GM18517 (cell line): ENCODE results near the gene PDGFRA.

ENCODE experiments used
- ATAC-seq: cut with Tn5 transposase; IDR thresholded peaks from one replicate; pipeline ENCODE4 v1.9.1; 2021; ENCODE audit warnings: mild to moderate bottlenecking, moderate library complexity; ENCODE audit not compliant: unreplicated experiment

Gene PDGFRA

DNA sequence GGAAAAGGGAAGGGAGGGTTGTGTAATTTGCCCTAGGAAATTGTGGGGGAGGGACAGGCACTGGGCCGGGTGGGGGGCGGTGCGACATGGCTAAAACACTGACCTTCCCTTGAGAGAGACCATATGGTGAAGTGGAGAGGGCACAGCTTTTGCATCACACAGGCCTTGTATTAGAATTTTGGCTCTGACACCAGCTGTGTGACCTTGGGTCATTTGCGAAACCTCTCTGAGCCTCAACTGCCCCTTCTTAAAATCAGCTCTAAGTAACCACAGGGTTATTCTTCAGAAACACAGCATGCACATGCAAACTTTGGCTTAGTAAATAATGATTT is 25.8 kb downstream of the PDGFRA start:
- ATAC-seq, result no peak

DNA sequence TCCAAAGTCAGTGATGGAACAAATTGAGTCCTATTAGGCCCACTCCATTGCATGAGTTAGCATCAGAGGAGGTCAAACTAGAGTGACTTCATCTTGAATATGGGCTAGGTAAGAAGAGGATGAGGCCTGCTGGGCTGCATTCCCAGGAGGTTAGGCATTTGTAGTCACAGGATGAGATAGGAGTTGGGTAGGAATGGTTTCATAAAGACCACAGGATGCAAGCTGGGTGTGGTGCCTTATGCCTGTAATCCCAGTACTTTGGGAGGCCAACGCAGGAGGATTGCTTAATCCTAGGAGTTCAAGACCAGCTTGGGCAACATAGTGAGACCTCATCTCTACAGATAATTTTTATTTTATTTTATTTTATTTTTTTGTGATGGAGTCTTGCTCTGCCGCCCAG is 26.8 kb downstream of the PDGFRA start:
- no peak for ATAC-seq

DNA sequence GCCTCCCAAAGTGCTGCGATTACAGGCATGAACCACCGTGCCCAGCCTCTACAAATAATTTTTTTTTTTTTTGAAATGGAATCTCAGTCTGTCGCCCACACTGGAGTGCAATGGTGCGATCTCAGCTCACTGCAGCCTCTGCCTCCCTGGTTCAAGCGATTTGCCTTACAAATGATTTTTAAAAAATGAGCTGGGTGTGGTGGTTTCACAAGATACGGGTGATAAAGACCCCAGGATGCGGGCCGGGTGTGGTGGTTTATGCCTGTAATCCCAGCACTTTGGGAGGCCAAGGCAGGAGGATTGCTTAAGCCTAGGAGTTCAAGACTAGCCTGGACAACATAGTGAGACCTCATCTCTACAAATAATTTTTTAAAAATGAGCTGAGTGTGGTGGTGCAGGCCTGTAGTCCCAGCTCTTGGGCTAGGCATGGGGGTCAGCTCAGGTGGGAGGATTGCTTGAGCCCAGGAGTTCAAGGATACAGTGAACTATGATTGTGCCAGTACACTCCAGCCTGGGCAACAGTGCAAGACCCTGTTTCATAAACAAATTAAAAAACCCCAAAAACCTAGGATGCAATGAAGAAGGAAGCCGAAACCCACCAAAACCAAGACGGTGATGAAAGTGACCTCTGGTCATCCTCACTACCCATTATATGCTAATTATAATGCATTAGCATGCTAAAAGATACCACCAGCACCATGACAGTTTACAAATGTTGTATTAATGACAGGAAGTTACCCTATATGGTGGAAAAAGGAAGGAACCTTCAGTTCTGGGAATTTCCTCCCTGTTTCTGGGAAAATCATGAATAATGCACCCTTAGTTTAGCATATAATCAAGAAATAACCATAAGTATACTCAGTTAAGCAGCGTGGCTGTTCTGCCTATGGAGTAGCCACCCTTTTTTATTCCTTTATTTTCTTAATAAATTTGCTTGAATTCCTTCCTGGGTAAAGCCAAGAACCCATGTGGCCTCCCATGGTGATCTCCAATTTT is 27.7 kb downstream of the PDGFRA start:
- no peak for ATAC-seq

DNA sequence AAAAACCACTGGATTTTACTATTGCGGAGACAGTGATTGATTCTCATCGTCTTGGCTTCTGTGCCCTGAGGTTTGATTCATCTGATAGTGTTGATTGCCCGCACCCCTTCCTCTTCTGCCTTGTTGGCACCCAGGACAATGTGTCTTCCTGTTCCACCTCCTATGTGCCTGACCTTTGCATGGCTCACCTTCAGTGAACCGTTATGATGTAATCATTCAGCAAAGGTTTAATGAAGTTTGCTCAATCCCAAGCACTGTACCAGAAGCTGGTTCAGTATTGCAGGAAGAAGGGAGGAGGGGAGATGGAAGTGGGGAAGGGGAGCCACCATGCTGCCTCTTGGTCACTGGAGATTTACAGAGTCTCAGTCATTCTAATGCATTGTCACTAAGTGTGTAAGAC is 36.3 kb downstream of the PDGFRA start:
- no peak for ATAC-seq

DNA sequence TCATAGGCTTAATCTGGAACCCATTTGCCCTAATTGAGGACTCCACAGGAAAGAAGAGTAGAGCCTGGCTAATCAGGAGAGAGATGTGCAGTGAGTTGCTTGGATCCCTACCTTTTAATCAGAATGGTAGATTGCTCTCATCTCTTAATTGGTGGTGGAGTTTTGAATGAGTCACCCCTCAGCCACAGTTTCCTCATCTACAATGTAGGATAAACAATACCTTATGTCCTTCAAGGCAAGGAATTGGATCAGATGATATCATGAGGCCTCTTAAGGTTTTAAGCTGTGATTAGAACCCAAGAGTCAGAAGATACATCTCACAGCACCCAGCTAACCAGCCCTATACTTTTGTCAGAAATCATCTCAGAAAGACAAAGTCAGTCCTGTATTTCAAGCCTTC is 39.1 kb downstream of the PDGFRA start:
- no peak for ATAC-seq

DNA sequence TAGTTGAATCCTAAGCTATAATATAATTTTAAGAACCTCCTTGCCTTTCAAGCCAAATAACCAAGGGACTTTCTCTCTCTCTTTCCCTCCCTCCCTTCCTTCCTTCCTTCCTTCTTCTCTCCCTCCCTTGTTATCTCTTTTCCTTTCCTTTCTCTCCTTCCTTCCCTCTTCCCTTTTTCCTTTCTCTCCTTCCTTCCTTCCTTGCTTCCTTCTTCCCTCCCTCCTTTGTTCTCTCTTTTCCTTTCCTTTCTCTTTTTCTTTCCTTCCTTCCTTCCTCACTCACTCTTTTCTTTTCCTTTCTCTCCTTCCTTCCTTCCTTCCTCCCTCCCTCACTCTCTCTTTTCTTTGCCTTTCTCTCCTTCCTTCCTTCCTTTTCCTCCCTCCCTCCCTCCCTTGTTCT is 42.4 kb downstream of the PDGFRA start:
- no peak for ATAC-seq

DNA sequence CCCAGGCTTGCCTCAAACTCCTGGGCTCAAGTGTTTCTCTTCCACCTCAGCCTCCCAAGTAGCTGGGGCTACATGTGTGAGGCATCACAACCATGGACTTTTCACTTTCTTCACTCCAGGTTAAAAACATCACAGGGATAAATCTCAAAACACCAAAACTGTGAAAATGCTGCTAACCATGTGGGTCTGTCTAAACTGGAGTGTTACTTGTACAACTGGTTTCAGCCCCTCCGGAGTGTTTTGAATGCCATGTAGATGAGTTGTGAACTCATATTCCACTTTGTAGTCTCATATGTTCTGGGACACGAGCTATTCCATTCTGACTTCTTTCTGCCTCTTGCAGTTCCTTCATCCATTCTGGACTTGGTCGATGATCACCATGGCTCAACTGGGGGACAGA is 43.0 kb downstream of the PDGFRA start:
- no peak for ATAC-seq

DNA sequence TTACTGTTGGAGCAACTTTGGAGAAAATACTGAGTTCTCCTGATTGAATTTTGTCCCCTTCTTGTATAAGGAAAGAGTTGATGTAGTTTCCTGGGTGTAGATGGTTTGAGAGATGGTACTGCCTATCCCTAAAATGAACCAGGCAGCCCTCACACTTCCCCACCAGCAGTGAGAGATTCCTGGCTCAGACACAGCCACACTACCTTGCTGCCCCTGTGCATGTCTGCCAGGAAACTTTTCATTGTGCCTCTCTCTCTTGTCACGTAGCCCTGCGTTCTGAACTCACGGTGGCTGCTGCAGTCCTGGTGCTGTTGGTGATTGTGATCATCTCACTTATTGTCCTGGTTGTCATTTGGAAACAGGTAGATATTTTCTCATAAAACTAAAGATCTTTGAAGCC is 45.2 kb downstream of the PDGFRA start:
- no peak for ATAC-seq

DNA sequence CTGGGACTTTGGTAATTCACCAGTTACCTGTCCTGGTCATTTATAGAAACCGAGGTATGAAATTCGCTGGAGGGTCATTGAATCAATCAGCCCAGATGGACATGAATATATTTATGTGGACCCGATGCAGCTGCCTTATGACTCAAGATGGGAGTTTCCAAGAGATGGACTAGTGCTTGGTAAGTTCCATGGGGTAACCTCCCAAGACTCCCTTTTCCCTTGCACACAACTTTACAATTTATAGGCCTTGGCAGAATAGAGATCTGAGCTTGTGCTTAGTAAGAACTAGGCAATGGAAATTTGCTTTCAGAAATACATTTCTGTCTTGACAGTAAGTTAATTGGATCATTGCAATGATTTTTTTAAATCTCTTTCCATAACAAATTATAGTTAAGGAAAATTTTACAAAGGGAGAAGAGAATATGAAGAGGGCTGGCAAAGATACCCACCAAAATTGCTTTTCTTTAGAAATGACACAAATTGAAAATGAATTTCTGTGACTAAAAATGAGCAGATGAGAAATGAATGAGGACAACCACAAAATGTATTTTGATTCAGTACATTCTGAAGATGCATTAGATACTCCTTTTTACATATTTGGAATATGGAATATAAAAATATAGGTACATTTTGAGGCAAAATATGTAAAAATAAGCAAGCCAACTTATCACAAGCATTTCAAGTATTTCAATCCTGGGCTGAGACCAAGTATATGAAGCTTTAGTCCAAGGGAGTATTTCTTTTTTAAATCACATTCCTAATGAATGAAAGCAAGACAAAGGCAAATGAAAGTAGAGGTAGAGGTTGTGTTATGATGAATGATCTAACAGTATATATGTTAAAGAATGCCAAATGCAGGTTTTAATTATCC is 45.9 kb downstream of the PDGFRA start:
- no peak for ATAC-seq

DNA sequence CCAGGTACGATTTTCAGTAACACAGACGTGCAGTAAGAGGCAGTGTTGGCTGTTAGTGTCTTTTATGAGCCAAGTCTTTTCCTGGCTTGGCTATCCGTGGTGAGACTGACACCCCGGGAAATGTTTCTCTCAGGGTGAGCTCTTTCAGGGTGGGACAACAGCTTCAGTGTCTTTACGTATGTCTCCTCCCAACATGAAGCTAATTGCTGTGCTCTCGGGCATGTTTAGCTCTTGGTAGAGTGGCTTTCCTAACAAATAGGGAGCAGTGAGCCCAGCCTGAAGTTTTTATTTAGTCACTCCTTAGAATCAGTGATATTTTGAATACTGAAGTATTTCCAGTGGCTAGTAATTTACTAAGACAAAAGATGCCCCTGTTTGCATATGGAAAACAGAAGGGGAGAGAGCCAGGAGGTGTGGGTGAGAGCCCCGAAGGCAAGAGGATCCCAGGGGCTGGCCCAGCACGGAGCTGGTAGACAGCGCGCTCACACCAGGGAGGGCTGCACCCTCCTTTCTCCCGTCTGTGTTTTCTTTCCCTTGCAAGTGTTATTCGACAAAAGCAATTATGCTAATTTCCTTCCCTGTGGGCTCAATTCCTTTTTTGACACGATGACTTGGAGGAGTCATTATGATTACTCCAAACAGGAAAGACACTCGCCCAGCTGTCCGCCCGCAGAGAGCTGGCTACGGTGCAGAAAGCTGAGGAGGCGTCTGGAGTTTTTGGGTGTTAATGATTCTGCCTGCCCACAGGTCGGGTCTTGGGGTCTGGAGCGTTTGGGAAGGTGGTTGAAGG is 47.7 kb downstream of the PDGFRA start:
- ATAC-seq, result no peak

DNA sequence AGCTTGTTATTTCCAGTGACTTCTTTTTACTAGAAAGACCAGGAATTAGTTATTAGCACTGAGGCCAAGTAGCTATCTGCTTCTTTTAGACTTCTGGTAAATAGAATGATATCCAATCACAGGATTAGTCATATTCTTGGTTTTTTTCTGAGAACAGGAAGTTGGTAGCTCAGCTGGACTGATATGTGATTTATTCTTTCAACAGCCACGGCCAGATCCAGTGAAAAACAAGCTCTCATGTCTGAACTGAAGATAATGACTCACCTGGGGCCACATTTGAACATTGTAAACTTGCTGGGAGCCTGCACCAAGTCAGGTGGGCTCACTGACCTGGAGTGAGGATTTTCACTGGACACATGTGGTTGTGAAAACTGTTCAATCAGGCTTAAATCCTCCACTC is 48.6 kb downstream of the PDGFRA start:
- no peak for ATAC-seq

DNA sequence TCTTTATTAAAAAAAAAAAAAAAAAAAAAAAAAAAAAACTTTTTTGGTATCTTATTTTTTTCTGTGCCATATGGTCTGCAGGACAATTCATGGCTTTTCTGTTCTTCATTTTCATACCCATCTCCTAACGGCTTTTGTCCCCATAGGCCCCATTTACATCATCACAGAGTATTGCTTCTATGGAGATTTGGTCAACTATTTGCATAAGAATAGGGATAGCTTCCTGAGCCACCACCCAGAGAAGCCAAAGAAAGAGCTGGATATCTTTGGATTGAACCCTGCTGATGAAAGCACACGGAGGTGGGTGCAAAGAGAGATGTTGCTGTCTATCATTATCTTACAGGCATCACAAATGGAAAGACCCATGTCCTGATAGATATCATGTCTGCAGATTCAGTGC is 49.1 kb downstream of the PDGFRA start:
- ATAC-seq, result no peak

DNA sequence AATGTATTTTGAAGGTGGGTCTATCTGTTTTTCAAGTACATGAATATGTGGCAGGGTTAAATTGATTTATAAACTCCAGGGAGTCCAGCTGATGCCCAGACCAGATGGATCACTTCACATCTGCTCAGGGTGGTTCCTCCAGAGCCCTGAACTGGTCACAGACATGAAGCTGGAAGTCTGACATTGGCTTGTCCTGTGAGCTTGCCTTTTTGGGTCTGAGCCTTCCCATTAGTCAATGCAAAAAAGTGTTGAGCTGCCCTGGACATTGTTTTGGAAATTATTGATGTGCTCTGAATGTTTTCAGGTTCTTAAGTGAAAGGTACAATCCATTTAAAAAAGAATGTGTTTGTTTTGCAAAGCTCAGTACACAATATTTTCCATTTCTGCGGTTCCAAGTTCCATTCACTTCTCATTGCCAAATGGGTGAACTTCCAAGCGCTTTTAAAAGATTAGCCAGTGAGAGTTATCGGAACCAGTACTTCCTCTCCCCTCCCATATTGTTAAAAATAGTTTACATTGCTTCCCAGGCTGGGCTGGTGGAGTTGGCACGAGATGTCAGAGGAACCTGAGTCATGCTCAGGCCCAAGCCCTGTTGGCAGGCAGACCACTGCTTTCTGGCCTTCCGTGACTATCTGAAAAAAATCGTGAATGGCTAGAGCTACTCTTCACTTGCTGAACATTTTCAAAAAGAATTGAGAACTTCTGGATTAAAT is 52.1 kb downstream of the PDGFRA start:
- ATAC-seq, result no peak

DNA sequence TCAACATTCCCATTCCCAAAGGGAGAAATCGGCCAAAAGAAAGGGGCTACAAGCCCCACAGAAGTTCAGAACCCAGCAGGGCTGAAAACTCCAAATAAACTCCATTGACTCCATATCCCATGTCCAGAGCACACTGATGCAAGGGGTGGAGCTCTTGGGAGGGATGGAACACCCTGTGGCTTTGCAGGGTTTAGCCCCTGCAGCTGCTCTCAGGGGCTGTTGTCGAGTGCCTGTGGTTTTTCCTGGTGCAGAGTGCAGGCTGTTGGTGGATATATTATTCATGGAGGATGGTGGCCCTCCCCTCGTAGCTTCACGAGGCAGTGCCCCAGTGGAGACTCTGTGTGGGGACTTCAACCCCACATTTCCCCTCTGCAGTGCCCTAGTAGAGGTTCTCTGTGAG is 53.7 kb downstream of the PDGFRA start:
- ATAC-seq, result no peak

DNA sequence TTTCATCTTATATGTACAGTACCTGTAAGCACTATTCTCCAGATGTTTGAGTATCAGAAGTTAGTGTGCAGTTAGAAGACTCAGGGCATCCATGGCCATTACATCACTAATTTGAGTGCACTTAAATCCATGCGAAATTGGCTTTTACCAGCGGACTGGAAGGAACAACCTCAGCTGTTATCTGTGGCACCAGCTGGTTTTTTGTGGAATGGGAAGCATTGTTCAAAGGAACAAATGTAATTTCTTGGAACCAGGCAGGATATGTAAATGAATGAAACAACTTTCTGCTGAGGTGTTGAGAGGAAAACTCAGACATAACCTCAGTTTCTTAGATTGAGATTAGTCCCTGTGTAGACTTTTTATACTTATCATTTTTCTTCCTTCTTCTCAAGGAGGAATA is 60.2 kb downstream of the PDGFRA start:
- no peak for ATAC-seq

DNA sequence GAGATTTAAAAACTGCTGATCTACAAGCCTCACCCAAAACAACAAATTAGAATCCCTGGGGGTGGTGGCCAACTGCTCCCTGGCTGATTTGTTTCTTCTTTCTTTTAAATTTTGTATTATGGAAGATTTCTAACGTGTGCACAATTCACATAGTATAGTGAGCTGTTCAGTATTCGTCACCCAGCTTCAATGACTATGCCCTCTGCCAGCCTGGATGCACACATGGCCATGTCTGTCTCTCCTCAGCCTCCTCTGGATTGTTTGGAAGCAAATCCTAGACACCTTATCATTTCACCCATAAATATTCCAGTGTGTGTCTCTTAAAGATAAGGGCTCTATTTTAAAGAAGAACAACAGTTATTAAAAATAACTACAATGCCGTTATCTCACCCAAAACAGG is 61.9 kb downstream of the PDGFRA start:
- no peak for ATAC-seq

DNA sequence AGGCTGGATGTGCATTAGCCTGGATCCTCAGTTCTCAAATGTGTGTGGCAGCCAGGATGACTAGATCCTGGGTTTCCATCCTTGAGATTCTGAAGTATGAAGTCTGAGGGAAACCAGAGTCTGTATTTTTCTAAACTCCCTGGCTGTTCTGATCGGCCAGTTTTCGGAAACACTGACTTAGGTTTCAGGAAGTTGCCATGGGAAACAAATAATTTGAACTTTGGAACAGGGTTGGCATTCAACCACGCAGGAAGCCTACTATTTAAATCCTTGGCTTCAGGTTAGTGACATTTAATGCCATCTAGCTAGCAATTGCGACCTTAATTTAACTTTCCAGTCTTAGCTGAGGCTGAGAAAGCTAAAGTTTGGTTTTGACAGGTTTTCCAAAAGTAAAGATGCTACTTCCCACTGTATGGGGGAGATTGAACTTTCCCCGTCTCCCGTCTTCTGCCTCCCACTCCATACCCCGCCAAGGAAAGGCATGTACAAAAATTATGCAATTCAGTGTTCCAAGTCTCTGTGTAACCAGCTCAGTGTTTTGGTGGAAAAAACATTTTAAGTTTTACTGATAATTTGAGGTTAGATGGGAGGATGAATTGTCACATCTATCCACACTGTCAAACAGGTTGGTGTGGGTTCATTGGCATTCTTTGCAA is 67.6 kb downstream of the PDGFRA start:
- ATAC-seq, result no peak

DNA sequence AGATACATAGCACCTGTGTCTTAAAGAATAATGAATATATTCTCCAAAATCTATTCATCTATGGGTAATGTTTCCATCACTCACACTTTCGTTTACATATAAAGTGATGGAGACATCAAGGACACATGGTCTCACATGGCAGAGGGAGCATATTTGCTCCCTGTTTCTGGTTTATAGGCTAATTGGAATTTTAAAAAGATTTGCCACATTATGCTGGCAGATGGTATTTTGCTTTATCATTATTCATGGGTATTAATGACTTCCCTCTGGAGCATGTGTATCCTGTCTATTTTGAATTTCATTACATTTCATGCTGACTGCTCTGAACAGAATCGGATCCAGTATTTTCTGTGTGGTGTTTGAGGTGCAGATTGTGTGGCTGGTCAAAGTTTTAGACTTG is 79.0 kb downstream of the PDGFRA start:
- no peak for ATAC-seq

DNA sequence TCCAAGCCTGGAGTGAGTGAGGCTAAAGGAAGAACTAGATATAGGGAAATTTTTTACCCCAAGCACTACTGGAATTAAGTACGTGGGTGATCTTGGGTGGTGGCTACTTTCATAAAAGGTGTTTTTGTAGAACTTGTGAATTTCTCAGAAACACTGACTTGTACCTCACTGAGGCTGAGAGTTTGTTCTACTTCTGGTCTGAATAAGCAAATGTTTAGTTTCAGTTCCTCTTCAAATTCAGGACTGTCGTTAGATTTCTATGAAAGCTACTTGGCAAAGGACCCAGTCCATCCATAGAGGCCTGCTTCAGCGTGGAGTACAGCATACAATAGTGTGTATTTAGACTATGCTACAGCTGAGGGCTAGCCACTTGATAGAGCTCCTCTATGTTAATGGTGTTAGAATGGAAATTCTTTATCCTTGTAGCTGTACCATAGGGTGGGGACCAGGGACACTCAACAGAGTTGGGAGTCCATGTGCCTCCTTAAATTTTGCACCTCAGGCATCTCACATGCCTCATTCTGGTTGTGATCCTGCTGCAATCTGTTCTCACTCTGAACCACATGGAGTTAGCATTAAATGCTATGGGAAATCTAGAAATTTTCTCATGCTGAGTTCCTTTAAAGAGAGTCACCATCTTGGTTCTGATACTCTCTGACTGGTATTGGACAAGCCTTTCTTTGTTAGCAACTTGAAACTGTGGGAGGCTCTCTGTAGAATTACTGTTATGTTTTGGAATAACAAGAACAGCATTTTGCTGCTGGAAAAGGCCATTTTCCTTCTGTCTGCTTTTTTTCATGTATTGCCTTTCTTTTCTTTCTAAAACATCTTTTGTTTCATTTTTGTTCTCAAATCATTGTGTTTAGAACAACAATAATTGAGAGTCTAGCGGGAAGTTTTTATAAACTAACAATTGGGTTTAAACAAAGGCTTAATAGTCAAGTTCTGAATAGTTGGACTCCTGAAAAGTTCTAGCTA is 86.8 kb downstream of the PDGFRA start:
- ATAC-seq, result peak; percentile 99
